IMR-90 (cell line): Measurements from ENCODE around the gene RAI14. TPM values are rescaled to one million over a fixed set of nuclear protein-coding genes. Genes with fewer than 3 reads are reported as not detected.
A peak's percentile ranks its signal among the peaks of the same experiment; 100 is the strongest.

ENCODE experiments used
- ATAC-seq: fragments of 200-7000 bp; cut with Tn5 transposase; 2 replicates; pipeline ENCODE4 v1.9.1; 2020; ENCODE audit warnings: low read depth, mild to moderate bottlenecking, moderate library complexity
- BruUV-seq: library from RNA; stranded (reverse); fragments of 400-500 nt; replicated peaks from 2 replicates; lab custom pipeline; 2021; lab: Mats Ljungman, UMichigan
- CTCF ChIA-PET: fragments of 300-600 bp; formaldehyde crosslinking; extraction: SDS; loops from one replicate; lab custom pipeline; 2021; ENCODE audit warnings: antibody characterized with exemption; lab: Yijun Ruan, JAX
- POLR2A ChIA-PET: fragments of 300-600 bp; sonication (Branson Sonifier 250); formaldehyde crosslinking; loops from one replicate; lab custom pipeline; 2022; ENCODE audit warnings: antibody characterized with exemption; ENCODE audit not compliant: unreplicated experiment; lab: Charles Lee
- DNase-seq: peaks from one replicate; pipeline ENCODE4 v3.0.0; 2013
- H2AFZ ChIP-seq: replicated peaks from 2 replicates; pipeline ENCODE3; 2013; ENCODE audit warnings: low read length, mild to moderate bottlenecking; ENCODE audit not compliant: poor library complexity
- H2AK5ac ChIP-seq: 2 replicates; pipeline ENCODE4 v1.6.1; 2013; ENCODE audit warnings: low read depth, low read length, inconsistent platforms
- H2AK9ac ChIP-seq: replicated peaks from 2 replicates; pipeline ENCODE3; 2013; ENCODE audit warnings: mild to moderate bottlenecking, low read depth, low read length, moderate library complexity; ENCODE audit not compliant: poor library complexity
- H2BK120ac ChIP-seq: 2 replicates; pipeline ENCODE4 v1.6.1; 2013; ENCODE audit warnings: low read depth, low read length, inconsistent platforms
- H2BK15ac ChIP-seq: 3 replicates; pipeline ENCODE4 v1.6.1; 2013; ENCODE audit warnings: low read depth, low read length, inconsistent platforms
- H2BK20ac ChIP-seq: 2 replicates; pipeline ENCODE4 v1.6.1; 2013; ENCODE audit warnings: low read depth, mild to moderate bottlenecking, inconsistent platforms, low read length, moderate library complexity
- H2BK5ac ChIP-seq: 2 replicates; pipeline ENCODE4 v1.6.1; 2013; ENCODE audit warnings: mild to moderate bottlenecking, low read depth, low read length, inconsistent platforms; ENCODE audit not compliant: poor library complexity, severe bottlenecking
- H3K14ac ChIP-seq: replicated peaks from 2 replicates; pipeline ENCODE4 v1.6.1; 2013; ENCODE audit warnings: low read depth, low read length, inconsistent platforms
- H3K18ac ChIP-seq: 2 replicates; pipeline ENCODE4 v1.6.1; 2013; ENCODE audit warnings: low read depth, low read length, control low read depth
- H3K23ac ChIP-seq: 2 replicates; pipeline ENCODE4 v1.6.1; 2013; ENCODE audit warnings: low read depth, low read length, inconsistent platforms
- H3K27ac ChIP-seq: 2 replicates; pipeline ENCODE4 v1.5.1; 2013; ENCODE audit warnings: mild to moderate bottlenecking, control low read depth, low read length; ENCODE audit not compliant: insufficient read depth
- H3K27me3 ChIP-seq: 2 replicates; pipeline ENCODE4 v1.6.1; 2013; ENCODE audit warnings: low read length; ENCODE audit not compliant: control insufficient read depth, insufficient read depth
- H3K36me3 ChIP-seq: 2 replicates; pipeline ENCODE4 v1.6.1; 2013; ENCODE audit warnings: low read length, mixed read lengths; ENCODE audit not compliant: control insufficient read depth, insufficient read depth
- H3K4ac ChIP-seq: 2 replicates; pipeline ENCODE4 v1.6.1; 2013; ENCODE audit warnings: low read depth, low read length, inconsistent platforms
- H3K4me1 ChIP-seq: 2 replicates; pipeline ENCODE4 v1.6.1; 2013; ENCODE audit warnings: low read length, mixed read lengths; ENCODE audit not compliant: control insufficient read depth, insufficient read depth
- H3K4me2 ChIP-seq: 2 replicates; pipeline ENCODE4 v1.6.1; 2013; ENCODE audit warnings: low read depth, mild to moderate bottlenecking, control low read depth, low read length, moderate library complexity
- H3K4me3 ChIP-seq: 2 replicates; pipeline ENCODE4 v1.5.1; 2013; ENCODE audit warnings: low read depth, mild to moderate bottlenecking, control low read depth, low read length, moderate library complexity; ENCODE audit not compliant: insufficient read depth
- H3K56ac ChIP-seq: 2 replicates; pipeline ENCODE4 v1.6.1; 2013; ENCODE audit warnings: low read length, inconsistent platforms; ENCODE audit not compliant: insufficient read depth; ENCODE audit errors: extremely low read depth
- H3K79me1 ChIP-seq, 2 experiments: 2 replicates each; pipeline ENCODE4 v1.6.1; 2013; ENCODE audit warnings: low read length in 2 of 2, inconsistent platforms in 1 of 2, low read depth in 1 of 2
- H3K9ac ChIP-seq: 2 replicates; pipeline ENCODE4 v1.6.1; 2013; ENCODE audit warnings: low read depth, low read length, control low read depth
- H3K9me1 ChIP-seq: 2 replicates; pipeline ENCODE4 v1.6.1; 2013; ENCODE audit warnings: low read length, inconsistent platforms; ENCODE audit not compliant: insufficient read depth
- H3K9me3 ChIP-seq: 2 replicates; pipeline ENCODE4 v1.6.1; 2013; ENCODE audit warnings: low read length; ENCODE audit not compliant: control insufficient read depth, insufficient read depth
- H4K20me1 ChIP-seq: 2 replicates; pipeline ENCODE4 v1.6.1; 2013; ENCODE audit warnings: low read length, inconsistent platforms; ENCODE audit not compliant: insufficient read depth
- H4K5ac ChIP-seq: 2 replicates; pipeline ENCODE4 v1.6.1; 2013; ENCODE audit warnings: mild to moderate bottlenecking, low read depth, low read length, control low read depth
- H4K8ac ChIP-seq, 2 experiments: 2 replicates each; pipeline ENCODE4 v1.6.1; 2013; ENCODE audit warnings: low read depth in 2 of 2, low read length in 2 of 2, control low read depth in 1 of 2, inconsistent platforms in 1 of 2
- H4K91ac ChIP-seq: 2 replicates; pipeline ENCODE4 v1.6.1; 2013; ENCODE audit warnings: low read depth, low read length, inconsistent platforms; ENCODE audit not compliant: insufficient read depth
- BHLHE40 ChIP-seq: fragments of 150-350 bp; IDR thresholded peaks from 2 replicates; pipeline ENCODE4 v1.6.1; 2016; ENCODE audit warnings: mild to moderate bottlenecking, low read depth, low read length
- CEBPB ChIP-seq: IDR thresholded peaks from 2 replicates; pipeline ENCODE4 v1.6.1; 2012; ENCODE audit warnings: low read depth, low read length, improper control_type of control experiment
- CHD1 ChIP-seq: IDR thresholded peaks from 2 replicates; pipeline ENCODE4 v1.6.1; 2012; ENCODE audit warnings: low read depth, low read length, improper control_type of control experiment
- FOS ChIP-seq: fragments of 150-350 bp; IDR thresholded peaks from 2 replicates; pipeline ENCODE4 v1.6.1; 2016; ENCODE audit warnings: low read depth, low read length
- MAFK ChIP-seq: IDR thresholded peaks from 2 replicates; pipeline ENCODE4 v1.6.1; 2012; ENCODE audit warnings: low read depth, low read length, improper control_type of control experiment
- MAZ ChIP-seq: IDR thresholded peaks from 2 replicates; pipeline ENCODE4 v1.6.1; 2012; ENCODE audit warnings: low read depth, mild to moderate bottlenecking, low read length, improper control_type of control experiment, moderate library complexity, borderline replicate concordance
- MXI1 ChIP-seq: IDR thresholded peaks from 2 replicates; pipeline ENCODE4 v1.6.1; 2012; ENCODE audit warnings: low read depth, mild to moderate bottlenecking, low read length, moderate library complexity, borderline replicate concordance
- NFE2L2 ChIP-seq: fragments of 150-350 bp; IDR thresholded peaks from 2 replicates; pipeline ENCODE4 v1.6.1; 2016; ENCODE audit warnings: low read depth, mild to moderate bottlenecking, low read length
- POLR2A ChIP-seq: IDR thresholded peaks from 2 replicates; pipeline ENCODE4 v1.6.1; 2012; ENCODE audit warnings: mild to moderate bottlenecking, low read depth, low read length
- RAD21 ChIP-seq: IDR thresholded peaks from 2 replicates; pipeline ENCODE4 v1.6.1; 2012; ENCODE audit warnings: low read length, improper control_type of control experiment
- RCOR1 ChIP-seq: IDR thresholded peaks from 2 replicates; pipeline ENCODE4 v1.6.1; 2012; ENCODE audit warnings: mild to moderate bottlenecking, low read length, improper control_type of control experiment; ENCODE audit not compliant: insufficient replicate concordance
- RFX5 ChIP-seq: IDR thresholded peaks from 2 replicates; pipeline ENCODE4 v1.8.0; 2012; ENCODE audit warnings: low read depth, mild to moderate bottlenecking, low read length, moderate library complexity
- SMC3 ChIP-seq: fragments of 150-350 bp; IDR thresholded peaks from 2 replicates; pipeline ENCODE4 v1.6.1; 2016; ENCODE audit warnings: low read depth, mild to moderate bottlenecking, antibody characterized with exemption, low read length, moderate library complexity
- WGBS, 2 experiments: methylation state at CpG; one replicate each; pipeline versions ENCODE4 v1.1.5 to v1.1.7; 2013; ENCODE audit warnings: missing lambda C conversion rate in 2 of 2; ENCODE audit not compliant: insufficient read length in 1 of 2; ENCODE audit errors: extremely low coverage in 2 of 2; 5-methylcytosine and 5-hydroxymethylcytosine counted together
- dilution Hi-C: fragments of 300-500 bp; cut with HindIII; formaldehyde crosslinking; loops from one replicate; pipeline ENCODE4 v1.14.3; 2018; ENCODE audit warnings: low sequenced_read_pairs; ENCODE audit not compliant: unreplicated experiment
- in situ Hi-C: fragments of 300-500 bp; cut with MboI; formaldehyde crosslinking; loops from 3 replicates; pipeline ENCODE4 v1.14.3; 2019; ENCODE audit warnings: low sequenced_read_pairs, inconsistent platforms, mixed read lengths
- intact Hi-C: fragments of 100-400 bp; cut with micrococcal nuclease; formaldehyde crosslinking; loops from 2 replicates; pipeline ENCODE4 v1.10.0; 2022
- polyA plus RNA-seq, 3 experiments: library from polyadenylated mRNA; depleted of rRNA; stranded (reverse); fragments of >200 nt; gene quantifications; 2 replicates each; pipeline ENCODE4 v1.2.3, GENCODE V29; 2012; ENCODE audit warnings: low replicate concordance in 1 of 3
- total RNA-seq: library from RNA; depleted of rRNA; stranded (reverse); fragments of >200 nt; gene quantifications from 2 replicates; pipeline ENCODE4 v1.2.3, GENCODE V29; 2012
- TF ChIP-seq, protein P1 (sequence below): conservative IDR thresholded peaks from 2 replicates; pipeline ENCODE4 v1.5.1; 2012; ENCODE audit warnings: mild to moderate bottlenecking, low read depth, low read length, improper control_type of control experiment
- TF ChIP-seq, protein P2 (sequence below): fragments of 150-350 bp; IDR thresholded peaks from 2 replicates; pipeline ENCODE4 v1.6.1; 2017; ENCODE audit warnings: mild to moderate bottlenecking, antibody characterized with exemption, low read length, low read depth
- TF ChIP-seq, protein P3 (sequence below): fragments of 150-350 bp; IDR thresholded peaks from 2 replicates; pipeline ENCODE4 v1.6.1; 2016; ENCODE audit warnings: low read depth, mild to moderate bottlenecking, low read length, moderate library complexity, borderline replicate concordance

RAI14 gene
- total and polyA plus RNA-seq, 2 of the 4 experiments (the other 2 are of a cell fraction), result 221 to 267 TPM

DNA sequence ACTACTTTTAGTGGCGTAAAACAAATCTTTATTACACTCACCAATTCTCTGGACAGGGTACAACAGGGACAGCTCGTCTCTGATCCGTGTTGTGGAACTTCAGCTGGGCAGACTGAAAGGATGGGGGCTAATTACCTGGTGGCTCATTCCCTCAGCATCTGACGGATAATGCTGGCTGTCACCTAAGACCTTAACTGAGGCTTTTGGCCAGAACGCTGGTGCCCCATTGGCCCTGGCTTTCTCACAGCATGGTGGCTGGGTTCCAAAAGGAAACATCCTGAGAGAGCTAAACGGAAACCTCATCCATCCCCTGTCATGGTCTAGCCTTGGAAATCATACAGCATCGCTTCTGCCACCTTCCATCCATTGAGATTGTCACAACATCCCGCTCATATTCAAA lies 62.9 kb downstream of the RAI14 start:
- Histone ChIP-seq H3K4me1 (peaks cover 37% of the 10 kb centered on the region), H3K4me3 (no peak overlapping the region), H2AK9ac (no peak overlapping the region), H4K5ac (no peak overlapping the region), H4K8ac (peak overlapping the region; percentile 5 to 47; a peak in 2 of 4 replicates), H3K18ac (peak overlapping the region; percentile 16; the same call in 1 of the 2 replicates), H3K36me3 (peaks cover 16% of the 10 kb centered on the region), H3K79me1 (peaks cover 33 to 70% of the 10 kb centered on the region in 2 experiments), H2AK5ac (peak overlapping the region; percentile 74), H2BK20ac (no peak overlapping the region), H2AFZ (no peak overlapping the region), H3K9me1 (peaks cover 24% of the 10 kb centered on the region), H3K9ac (no peak overlapping the region), H3K27ac (peak overlapping the region; percentile 43), H4K20me1 (peaks cover 79% of the 10 kb centered on the region), H2BK5ac (peak overlapping the region; percentile 84), H3K4me2 (no peak overlapping the region), H2BK15ac (0 out of 3 replicates have a peak overlapping the region, but pooled peaks have one; percentile 29), H3K9me3 (no peaks in the 10 kb centered on the region), H3K4ac (peak overlapping the region; percentile 66), H2BK120ac (peak overlapping the region; percentile 24; the same call in 1 of the 2 replicates), H3K27me3 (no peaks in the 10 kb centered on the region), H4K91ac (0 out of 2 replicates have a peak overlapping the region, but pooled peaks have one; percentile 43), H3K23ac (peak overlapping the region; percentile 35), H3K14ac (peak overlapping the region; percentile 75), H3K56ac (no peak overlapping the region)
- no peak for DNase-seq
- TF ChIP-seq RFX5 (no peak), BHLHE40 (no peak), MXI1 (no peak), POLR2A (no peak), RAD21 (no peak), RCOR1 (no peak), MAZ (no peak), SMC3 (no peak), FOS (no peak), CEBPB (no peak), MAFK (no peak), CHD1 (no peak), NFE2L2 (no peak)
- TF ChIP-seq, protein P1, sequence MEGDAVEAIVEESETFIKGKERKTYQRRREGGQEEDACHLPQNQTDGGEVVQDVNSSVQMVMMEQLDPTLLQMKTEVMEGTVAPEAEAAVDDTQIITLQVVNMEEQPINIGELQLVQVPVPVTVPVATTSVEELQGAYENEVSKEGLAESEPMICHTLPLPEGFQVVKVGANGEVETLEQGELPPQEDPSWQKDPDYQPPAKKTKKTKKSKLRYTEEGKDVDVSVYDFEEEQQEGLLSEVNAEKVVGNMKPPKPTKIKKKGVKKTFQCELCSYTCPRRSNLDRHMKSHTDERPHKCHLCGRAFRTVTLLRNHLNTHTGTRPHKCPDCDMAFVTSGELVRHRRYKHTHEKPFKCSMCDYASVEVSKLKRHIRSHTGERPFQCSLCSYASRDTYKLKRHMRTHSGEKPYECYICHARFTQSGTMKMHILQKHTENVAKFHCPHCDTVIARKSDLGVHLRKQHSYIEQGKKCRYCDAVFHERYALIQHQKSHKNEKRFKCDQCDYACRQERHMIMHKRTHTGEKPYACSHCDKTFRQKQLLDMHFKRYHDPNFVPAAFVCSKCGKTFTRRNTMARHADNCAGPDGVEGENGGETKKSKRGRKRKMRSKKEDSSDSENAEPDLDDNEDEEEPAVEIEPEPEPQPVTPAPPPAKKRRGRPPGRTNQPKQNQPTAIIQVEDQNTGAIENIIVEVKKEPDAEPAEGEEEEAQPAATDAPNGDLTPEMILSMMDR, result no peak
- TF ChIP-seq, protein P2, sequence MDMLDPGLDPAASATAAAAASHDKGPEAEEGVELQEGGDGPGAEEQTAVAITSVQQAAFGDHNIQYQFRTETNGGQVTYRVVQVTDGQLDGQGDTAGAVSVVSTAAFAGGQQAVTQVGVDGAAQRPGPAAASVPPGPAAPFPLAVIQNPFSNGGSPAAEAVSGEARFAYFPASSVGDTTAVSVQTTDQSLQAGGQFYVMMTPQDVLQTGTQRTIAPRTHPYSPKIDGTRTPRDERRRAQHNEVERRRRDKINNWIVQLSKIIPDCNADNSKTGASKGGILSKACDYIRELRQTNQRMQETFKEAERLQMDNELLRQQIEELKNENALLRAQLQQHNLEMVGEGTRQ, result no peak
- TF ChIP-seq, protein P3, sequence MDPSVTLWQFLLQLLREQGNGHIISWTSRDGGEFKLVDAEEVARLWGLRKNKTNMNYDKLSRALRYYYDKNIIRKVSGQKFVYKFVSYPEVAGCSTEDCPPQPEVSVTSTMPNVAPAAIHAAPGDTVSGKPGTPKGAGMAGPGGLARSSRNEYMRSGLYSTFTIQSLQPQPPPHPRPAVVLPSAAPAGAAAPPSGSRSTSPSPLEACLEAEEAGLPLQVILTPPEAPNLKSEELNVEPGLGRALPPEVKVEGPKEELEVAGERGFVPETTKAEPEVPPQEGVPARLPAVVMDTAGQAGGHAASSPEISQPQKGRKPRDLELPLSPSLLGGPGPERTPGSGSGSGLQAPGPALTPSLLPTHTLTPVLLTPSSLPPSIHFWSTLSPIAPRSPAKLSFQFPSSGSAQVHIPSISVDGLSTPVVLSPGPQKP, result no peak
- dilution Hi-C loops, result no loop called here
- WGBS, 2 experiments, result 50% methylated on average over 1 of the region's 8 CpGs; no CpG with 5 or more reads in 1 of the 2 experiments
- ChIA-PET POLR2A (no interaction called here), CTCF (interaction anchor here (1.1 kb wide), 1 partner anchor 233 kb away, joined by 3 read pairs; no protein-coding TSS in a partner anchor)
- in situ Hi-C loops, result no loop called here
- ATAC-seq, result no peak
- intact Hi-C loops, result no loop called here
- BruUV-seq, result no TSS peak
